Natural killer cell (primary cell): ENCODE data around the gene PNKD. TPM values are rescaled to one million over a fixed set of nuclear protein-coding genes. Genes with fewer than 3 reads are reported as not detected.

Experiments
- ATAC-seq, 3 donors: fragments of 150-1000 bp in 2 of 3; fragments of 200-7000 bp in 1 of 3; cut with Tn5 transposase; 1 replicate in 1 of 3; 2 replicates in 2 of 3; pipeline ENCODE4 v1.10.0; 2021; ENCODE audit warnings: mild to moderate bottlenecking in 2 of 3, moderate library complexity in 2 of 3
- DNase-seq, 2 donors: peaks; one replicate each; pipeline versions ENCODE4 v3.0.0 to v3.0.0-alpha.2; 2013 to 2021; ENCODE audit warnings: mixed read lengths in 1 of 2
- H3K27ac ChIP-seq: one replicate; pipeline ENCODE4 v1.5.1; 2013; ENCODE audit warnings: mild to moderate bottlenecking, low read length
- H3K27me3 ChIP-seq: one replicate; pipeline ENCODE4 v1.6.1; 2013; ENCODE audit warnings: low read length; ENCODE audit not compliant: control insufficient read depth, insufficient read depth
- H3K36me3 ChIP-seq: one replicate; pipeline ENCODE4 v1.6.1; 2013; ENCODE audit warnings: low read length; ENCODE audit not compliant: control insufficient read depth, insufficient read depth
- H3K4me1 ChIP-seq: one replicate; pipeline ENCODE4 v1.6.1; 2013; ENCODE audit warnings: low read length; ENCODE audit not compliant: control insufficient read depth, insufficient read depth
- H3K4me3 ChIP-seq: one replicate; pipeline ENCODE4 v1.5.1; 2013; ENCODE audit warnings: low read length
- H3K9me3 ChIP-seq: one replicate; pipeline ENCODE4 v1.6.1; 2013; ENCODE audit warnings: low read length; ENCODE audit not compliant: control insufficient read depth, insufficient read depth
- H3K27ac Mint-ChIP-seq, 2 donors: one replicate each; pipeline ENCODE4 v1.8.0; 2022; ENCODE audit warnings: mild to moderate bottlenecking in 2 of 2, mixed read lengths in 2 of 2, moderate library complexity in 1 of 2
- H3K27me3 Mint-ChIP-seq, 2 donors: one replicate each; pipeline ENCODE4 v1.8.0; 2022; ENCODE audit warnings: low read depth in 2 of 2, mixed read lengths in 2 of 2
- H3K36me3 Mint-ChIP-seq: one replicate; pipeline ENCODE4 v1.8.0; 2022; ENCODE audit warnings: mixed read lengths
- H3K4me1 Mint-ChIP-seq, 2 donors: one replicate each; pipeline ENCODE4 v1.8.0; 2022; ENCODE audit warnings: mixed read lengths in 2 of 2
- H3K4me3 Mint-ChIP-seq: one replicate; pipeline ENCODE4 v1.8.0; 2022; ENCODE audit warnings: mild to moderate bottlenecking, moderate library complexity, mixed read lengths
- H3K9me3 Mint-ChIP-seq, 2 donors: one replicate each; pipeline ENCODE4 v1.8.0; 2022; ENCODE audit warnings: mixed read lengths in 2 of 2
- WGBS: methylation state at CpG from one replicate; pipeline ENCODE4 v1.1.7; 2013; ENCODE audit warnings: missing lambda C conversion rate; ENCODE audit not compliant: insufficient coverage; 5-methylcytosine and 5-hydroxymethylcytosine counted together
- intact Hi-C: fragments of 100-400 bp; cut with micrococcal nuclease; formaldehyde crosslinking; loops from one replicate; pipeline ENCODE4 v1.14.2; 2022
- total RNA-seq, 4 donors: library from RNA; stranded (reverse); fragments of 120-200 nt in 1 of 4; gene quantifications; one replicate each; pipeline versions ENCODE4 v1.2.3 to v1.2.4, GENCODE V29; 2013 to 2022
- TF ChIP-seq, protein P1 (sequence below): fragments of 200-600 bp; IDR thresholded peaks from one replicate; pipeline ENCODE4 v1.8.0; 2022; ENCODE audit warnings: antibody characterized with exemption

PNKD gene
- total RNA-seq, 3 donors from 2014 or later (not counting 1 experiment from before 2014, with no cell fraction given) = 18.8 to 21.3 (median 18.9) TPM

DNA sequence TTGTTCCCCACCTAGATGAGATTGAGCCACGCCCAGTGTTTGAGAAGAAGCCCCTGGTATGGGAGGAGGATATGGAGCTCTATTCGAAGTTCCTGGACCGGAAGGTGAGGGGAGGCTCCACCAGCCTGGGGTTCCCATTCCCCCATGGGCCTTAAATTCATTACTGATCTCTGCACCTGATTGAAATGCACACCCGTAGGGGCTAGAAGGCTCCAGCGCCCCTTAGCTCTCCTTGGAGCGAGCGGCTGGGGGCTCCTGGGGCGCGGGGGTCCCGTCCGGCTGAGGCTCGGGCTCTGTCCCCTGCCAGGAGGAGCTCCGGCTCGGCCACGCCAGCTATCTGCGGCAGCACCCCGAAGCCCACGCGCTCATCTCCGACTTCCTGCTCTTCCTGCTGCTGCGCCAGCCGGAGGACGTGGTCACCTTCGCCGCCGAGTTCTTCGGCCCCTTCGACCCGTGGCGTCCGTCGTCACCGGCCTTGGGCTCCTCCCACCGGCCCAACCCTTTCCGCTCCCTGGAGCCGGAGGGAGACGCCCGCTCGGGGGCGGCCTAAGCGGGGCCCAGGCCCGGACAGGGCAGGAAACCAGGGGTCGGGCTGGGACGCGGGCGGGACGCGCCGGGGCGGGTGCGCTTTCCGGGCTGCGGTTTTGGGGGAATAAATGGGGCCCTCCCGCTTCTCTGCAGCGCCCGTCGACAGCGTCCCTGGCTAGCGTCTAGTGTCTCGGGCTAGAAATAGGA is 97.3 kb downstream of the PNKD start:
- WGBS = 2% methylated on average over 60 of the region's 60 CpGs
- H3K4me1 Mint-ChIP-seq = peaks cover 12 to 14% of the 10 kb centered on the region in 2 donors
- no peaks in the 10 kb centered on the region for H3K9me3 Mint-ChIP-seq
- ATAC-seq (peak; percentile 83 to 93 (median 87)), DNase-seq (peak; percentile 61 to 79)
- TF ChIP-seq, protein P1, sequence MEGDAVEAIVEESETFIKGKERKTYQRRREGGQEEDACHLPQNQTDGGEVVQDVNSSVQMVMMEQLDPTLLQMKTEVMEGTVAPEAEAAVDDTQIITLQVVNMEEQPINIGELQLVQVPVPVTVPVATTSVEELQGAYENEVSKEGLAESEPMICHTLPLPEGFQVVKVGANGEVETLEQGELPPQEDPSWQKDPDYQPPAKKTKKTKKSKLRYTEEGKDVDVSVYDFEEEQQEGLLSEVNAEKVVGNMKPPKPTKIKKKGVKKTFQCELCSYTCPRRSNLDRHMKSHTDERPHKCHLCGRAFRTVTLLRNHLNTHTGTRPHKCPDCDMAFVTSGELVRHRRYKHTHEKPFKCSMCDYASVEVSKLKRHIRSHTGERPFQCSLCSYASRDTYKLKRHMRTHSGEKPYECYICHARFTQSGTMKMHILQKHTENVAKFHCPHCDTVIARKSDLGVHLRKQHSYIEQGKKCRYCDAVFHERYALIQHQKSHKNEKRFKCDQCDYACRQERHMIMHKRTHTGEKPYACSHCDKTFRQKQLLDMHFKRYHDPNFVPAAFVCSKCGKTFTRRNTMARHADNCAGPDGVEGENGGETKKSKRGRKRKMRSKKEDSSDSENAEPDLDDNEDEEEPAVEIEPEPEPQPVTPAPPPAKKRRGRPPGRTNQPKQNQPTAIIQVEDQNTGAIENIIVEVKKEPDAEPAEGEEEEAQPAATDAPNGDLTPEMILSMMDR = no peak
- Histone ChIP-seq H3K4me3 (peak overlapping the region; percentile 57), H3K9me3 (no peaks in the 10 kb centered on the region), H3K36me3 (no peaks in the 10 kb centered on the region), H3K27ac (peak overlapping the region; percentile 87), H3K4me1 (peaks cover 41% of the 10 kb centered on the region), H3K27me3 (no peaks in the 10 kb centered on the region)
- no peaks in the 10 kb centered on the region for H3K36me3 Mint-ChIP-seq
- intact Hi-C loops = loop anchor here (2.0 kb wide), 1 partner anchor 29 kb away; no protein-coding TSS in a partner anchor
- peak overlapping the region; percentile 87 for H3K4me3 Mint-ChIP-seq
- H3K27me3 Mint-ChIP-seq = no peaks in the 10 kb centered on the region
- H3K27ac Mint-ChIP-seq = peak overlapping the region; percentile 79 to 92

DNA sequence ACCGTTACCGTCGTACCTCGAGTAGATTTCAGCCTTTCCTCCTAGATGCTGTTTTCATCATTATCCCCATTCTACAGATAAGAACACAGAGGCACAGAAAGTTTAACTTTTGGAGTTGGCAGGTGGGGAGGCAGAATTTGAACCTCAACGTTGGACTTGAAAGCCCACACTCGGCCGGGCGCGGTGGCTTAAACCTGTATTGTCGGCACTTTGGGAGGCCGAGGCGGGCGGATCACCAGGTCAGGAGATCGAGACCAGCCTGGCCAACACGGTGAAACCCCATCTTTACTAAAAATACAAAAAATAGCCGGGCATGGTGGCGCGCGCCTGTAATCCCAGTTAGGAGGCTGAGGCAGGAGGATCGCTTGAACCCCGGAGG is 97.8 kb downstream of the PNKD start:
- no peaks in the 10 kb centered on the region for H3K36me3 ChIP-seq
- H3K27ac ChIP-seq = peak overlapping the region; percentile 87
- Mint-ChIP-seq H3K4me1 (peaks cover 12 to 14% of the 10 kb centered on the region in 2 donors), H3K4me3 (peak overlapping the region; percentile 87), H3K9me3 (no peaks in the 10 kb centered on the region), H3K27me3 (no peaks in the 10 kb centered on the region), H3K36me3 (no peaks in the 10 kb centered on the region), H3K27ac (peak overlapping the region; percentile 79 to 92)
- no peaks in the 10 kb centered on the region for H3K27me3 ChIP-seq
- peaks cover 39% of the 10 kb centered on the region for H3K4me1 ChIP-seq
- intact Hi-C loops = no loop called here
- DNase-seq (no peak), ATAC-seq (no peak)
- TF ChIP-seq, protein P1 = no peak
- H3K4me3 ChIP-seq = peak overlapping the region; percentile 57
- no peaks in the 10 kb centered on the region for H3K9me3 ChIP-seq
- 48% methylated on average over 20 of the region's 21 CpGs for WGBS

DNA sequence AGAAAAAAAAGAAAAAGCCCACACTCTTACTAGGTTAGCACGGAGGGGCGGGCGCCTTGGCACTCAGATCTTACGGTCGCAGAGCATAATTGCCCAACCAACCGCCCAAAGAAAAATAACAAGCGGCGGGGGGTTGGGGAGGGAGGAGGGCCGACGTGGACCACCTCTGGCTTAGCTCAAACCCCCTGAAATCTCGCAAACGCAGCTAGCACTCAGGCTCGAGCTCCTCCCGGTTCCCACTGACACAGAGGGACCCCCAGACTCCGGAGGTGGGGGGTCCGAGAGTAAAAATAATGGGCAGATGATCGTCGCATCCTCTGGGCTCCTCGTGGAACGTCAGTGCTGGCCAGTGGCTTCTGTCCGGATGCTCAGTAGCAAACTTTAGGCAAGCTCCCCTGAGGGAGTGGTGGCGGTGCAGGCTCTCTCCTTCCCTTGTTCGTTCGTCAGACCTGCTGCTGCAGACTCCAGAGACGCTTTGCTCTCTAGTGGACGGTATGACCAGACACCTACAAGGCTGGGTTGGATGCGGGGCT is 98.4 kb downstream of the PNKD start:
- peak overlapping the region; percentile 87 for H3K4me3 Mint-ChIP-seq
- Histone ChIP-seq H3K36me3 (no peaks in the 10 kb centered on the region), H3K9me3 (no peaks in the 10 kb centered on the region), H3K4me1 (peaks cover 39% of the 10 kb centered on the region), H3K27me3 (no peaks in the 10 kb centered on the region), H3K27ac (peak overlapping the region; percentile 52), H3K4me3 (no peak overlapping the region)
- TF ChIP-seq, protein P1 = no peak
- peak in 1 of 2 donors; percentile 23 for DNase-seq
- H3K36me3 Mint-ChIP-seq = no peaks in the 10 kb centered on the region
- peak overlapping the region; percentile 79 to 92 for H3K27ac Mint-ChIP-seq
- intact Hi-C loops = no loop called here
- H3K4me1 Mint-ChIP-seq = peaks cover 12 to 14% of the 10 kb centered on the region in 2 donors
- ATAC-seq = no peak
- no peaks in the 10 kb centered on the region for H3K9me3 Mint-ChIP-seq
- H3K27me3 Mint-ChIP-seq = no peaks in the 10 kb centered on the region
- 41% methylated on average over 22 of the region's 27 CpGs for WGBS
